Suppressor macrophage treated with lipopolysaccharide for 4 hours (primary cell): ENCODE results near the gene NGEF.
"Not testable (repeated sequence)": the region's sequence is repeated elsewhere in the genome, so short reads cannot be mapped to it uniquely, and the experiment has no call there.

ENCODE experiments used
- DNase-seq: peaks from one replicate; pipeline ENCODE4 v3.0.0-alpha.2; 2020

Gene NGEF

DNA sequence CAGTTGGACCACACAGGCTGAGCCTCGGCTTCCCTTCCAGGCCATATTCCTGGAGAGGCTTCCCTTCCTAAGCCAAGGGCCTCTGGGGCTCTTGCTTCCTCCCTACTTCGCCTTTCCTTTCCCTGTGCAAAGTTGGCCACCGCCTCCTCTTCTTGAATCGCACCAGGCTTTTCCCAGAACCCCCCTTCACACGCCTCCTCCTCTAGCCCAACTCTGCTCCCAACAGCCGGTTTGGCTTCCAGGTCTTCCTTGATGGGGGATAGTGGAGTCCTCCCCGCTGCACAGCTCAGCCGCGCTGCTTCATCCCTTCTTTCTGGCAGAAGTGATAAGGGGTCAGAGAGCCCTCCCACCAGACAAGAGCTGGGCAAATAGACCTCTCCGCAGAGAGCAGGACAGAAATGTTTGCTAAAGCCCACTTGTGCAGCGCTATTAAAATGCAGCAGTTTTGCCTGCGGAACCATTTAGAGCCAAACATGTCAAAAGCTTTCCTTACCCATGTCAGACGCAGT, 86.6 kb downstream of the NGEF start:
- DNase-seq = no peak

DNA sequence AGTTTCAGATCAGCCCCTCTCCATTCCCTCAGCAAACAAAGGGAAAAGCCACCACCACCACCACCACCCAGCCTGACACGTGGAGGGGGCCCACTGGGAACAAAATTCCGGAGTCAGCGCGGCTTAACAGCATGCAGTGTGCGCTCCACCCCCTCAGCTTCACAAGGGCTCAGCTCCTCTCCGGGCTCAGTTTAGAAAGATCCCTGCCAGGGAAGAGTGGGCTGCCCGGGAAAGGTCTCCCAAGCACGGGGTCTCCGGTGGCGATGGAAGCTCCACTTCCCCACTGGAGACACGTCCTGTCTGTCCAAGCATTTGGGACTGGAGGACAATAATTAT, 87.3 kb downstream of the NGEF start:
- DNase-seq = no peak

DNA sequence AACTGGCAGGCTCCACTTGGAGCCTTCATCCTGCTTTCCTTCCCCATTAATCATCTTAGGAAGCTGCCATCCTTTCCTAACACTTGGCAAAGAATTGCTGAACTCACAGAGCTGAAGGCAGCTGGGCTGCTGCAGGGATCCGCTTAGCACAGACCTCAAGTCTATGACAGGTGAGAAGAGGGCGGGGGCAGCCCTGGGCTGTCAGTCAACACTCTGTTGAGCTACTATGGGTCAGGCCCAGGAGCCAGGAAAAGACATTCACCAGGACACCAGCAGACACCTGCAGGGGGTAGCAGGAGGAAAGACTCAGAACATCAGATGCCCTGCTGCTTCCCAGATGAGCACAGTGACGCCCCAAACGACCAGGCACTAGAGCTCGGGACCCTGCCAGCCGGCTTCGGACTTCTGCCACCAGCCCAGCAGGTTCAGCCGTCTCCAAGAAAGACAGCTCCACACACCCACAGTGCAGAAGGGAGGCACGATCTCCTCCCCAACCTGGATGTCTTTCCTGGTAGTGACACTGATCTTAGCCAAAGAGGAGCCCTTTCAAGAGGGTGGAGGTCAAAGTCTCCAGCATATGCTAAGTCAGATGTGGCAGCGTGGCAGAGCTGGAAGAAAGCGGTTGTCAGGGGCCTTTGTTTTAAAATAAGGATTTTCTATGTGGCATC, 87.8 kb downstream of the NGEF start:
- DNase-seq = no peak

DNA sequence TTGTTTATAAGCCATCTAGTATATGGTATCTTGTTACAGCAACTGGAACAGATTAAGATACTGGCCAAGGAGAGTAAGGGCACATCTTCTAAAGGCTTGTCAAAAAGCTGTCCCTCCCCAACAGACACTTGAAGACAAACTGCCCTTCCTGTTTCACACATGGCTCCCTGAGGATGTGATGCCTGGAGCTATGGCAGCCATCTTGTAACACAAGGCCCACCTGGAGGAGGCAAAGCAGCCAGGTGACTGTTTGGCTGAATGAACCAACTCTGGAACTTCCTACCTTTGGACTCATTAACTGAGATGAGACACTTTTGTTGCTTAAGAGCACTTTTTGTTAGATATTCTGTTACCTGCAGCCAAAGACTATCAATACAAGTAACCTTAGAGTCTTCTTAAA, 88.6 kb downstream of the NGEF start:
- no peak for DNase-seq

DNA sequence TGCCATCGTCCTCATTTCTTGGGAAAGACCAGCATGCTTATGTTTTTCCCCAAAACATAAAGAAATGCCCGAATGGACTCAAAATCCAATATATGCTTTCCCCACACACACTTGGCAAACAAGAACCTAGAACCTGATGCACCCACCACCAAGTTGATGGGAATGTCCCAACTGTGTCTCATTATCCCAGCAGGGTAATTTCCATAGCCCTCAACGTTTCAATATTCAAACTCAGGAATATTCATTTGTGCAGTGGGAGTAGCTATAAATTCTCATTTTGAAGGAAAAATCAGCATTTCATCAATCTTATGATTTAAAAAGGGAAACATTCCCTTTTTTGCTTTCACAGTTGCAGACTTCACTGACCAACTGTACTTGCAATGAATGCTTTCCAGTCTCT, 92.3 kb downstream of the NGEF start:
- DNase-seq = no peak

DNA sequence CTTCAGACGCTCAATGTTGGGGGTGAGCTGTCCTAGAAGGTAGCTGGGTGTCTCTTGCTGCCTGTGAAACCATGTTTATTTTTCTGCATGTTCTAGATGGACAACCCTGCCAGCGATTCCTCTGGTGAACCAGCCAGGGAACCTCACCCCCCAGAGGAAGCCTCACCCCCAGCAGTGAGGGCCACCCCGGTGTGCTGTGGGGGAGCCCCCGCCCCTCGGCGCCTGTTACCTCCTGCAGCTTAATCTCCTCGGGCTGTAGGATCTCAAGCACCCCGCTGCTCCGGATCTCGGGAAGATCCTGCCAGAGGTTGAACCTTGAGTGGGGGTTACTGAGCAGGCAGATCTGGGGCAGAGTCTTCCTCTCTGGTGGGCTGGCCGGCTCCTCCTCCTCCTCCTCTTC, 93.0 kb downstream of the NGEF start:
- DNase-seq = no peak

DNA sequence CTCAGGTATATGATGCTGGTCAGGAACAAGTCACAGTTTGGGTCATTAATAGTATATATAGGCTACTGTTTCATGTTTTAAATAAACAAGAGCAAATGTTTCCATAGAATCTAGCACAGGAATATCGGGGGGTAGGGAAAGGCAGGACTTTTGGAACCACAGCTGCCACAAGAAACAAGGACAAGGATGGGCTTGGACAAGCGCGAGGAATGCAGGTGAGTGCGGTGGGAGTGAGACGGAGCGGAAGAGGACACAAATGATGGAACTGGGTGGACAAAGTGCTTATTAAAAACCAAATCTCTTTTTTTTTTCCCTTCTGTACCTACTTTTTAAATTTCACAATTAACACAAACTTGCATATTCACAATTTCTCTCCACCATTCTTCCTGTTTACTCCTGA, 93.9 kb downstream of the NGEF start:
- DNase-seq = no peak

DNA sequence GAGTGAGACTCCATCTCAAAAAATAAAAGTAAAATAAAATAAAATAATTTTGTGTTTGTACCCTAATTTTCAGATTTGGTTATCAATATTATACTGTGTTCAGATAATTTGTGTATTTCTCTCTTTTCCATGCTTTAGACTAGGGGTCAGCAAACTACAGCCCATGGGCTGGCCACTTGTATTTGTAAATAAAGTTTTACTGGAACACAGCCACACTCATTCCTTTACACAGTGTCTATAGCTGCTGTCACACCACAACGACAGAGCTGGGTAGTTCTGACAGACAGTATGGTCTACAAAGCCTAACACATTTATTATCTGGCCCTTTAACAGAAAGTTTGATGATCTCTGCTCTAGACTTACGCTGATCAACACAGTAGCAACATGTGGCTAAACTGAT, 99.2 kb downstream of the NGEF start:
- no peak for DNase-seq

DNA sequence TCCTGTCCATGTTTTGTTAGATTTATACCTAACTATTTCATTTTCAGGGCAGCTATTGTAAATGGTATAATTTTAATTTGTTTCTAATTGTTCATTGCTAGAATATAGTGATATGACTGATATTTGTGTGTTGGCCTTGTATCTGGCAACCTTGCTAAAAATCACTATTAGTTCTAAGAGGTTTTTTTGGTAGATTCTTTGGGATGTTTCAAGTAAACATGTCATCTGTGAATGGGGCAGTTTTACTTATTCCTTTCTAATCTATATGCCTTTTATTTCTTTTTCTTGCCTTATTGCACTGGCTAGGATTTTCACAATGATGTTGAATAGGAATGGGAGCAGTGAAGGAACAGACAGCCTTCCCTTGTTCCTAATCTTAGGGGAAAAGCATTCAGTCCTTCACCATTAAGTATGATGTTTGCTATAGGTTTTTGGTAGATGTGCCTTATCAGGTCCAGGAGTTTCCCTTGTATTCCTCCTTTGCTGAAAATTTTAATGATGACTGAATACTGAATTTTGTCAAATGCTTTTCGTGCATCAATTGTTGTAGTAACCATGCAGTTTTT, 101.3 kb downstream of the NGEF start:
- DNase-seq = no peak

DNA sequence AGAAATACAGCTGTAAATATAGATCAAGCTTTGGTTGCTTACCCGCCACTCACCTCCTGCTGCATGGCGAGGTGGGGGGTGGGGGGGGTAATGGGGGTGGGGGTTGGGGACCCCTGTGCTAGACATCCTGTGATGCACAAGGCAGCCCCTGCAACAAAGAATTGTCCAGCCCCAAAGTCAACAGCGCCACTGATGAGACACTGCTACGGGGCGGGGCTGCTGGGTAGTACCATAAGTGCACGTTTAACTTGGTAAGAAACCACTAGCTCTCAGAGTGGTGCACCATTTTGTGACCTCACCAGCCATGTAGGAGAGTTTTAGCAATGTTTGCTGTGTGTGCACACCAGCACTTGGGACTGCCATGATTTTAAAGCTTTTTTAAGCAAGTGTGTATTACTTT, 102.7 kb downstream of the NGEF start:
- DNase-seq = no peak

DNA sequence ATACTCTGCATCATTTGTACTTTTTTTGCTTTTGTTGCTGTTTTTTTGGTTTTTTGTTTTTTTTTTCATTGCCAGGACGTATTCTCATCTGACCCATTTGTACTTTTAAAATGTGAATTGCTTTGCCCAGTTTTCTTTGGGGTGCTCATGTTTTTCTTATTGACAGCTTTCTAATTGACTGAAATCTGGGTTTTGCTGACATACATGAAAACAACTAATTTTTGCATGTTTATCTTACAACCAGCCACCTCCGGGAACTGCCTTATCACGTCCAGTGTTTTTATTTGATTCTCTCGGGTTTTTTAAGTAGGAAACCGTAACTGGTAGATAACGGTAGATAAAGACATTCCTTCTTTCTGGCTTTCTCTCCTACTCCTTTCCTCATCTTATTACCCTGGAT, 104.4 kb downstream of the NGEF start:
- DNase-seq = no peak

DNA sequence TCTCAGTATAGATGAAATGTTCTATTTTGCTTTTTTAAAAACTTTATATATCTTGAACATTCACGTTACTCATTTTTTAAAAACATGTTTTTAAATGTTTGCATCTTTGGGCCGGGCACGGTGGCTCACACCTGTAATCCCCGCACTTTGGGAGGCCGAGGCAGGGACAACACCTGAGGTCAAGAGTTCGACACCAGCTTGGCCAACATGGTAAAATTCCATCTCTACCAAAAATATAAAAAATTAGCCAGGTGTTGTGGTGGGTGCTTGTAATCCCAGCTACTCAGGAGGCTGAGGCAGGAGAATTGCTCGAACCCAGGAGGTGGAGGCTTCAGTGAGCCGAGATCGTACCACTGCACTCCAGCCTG, 105.4 kb downstream of the NGEF start:
- DNase-seq = not testable (repeated sequence)

DNA sequence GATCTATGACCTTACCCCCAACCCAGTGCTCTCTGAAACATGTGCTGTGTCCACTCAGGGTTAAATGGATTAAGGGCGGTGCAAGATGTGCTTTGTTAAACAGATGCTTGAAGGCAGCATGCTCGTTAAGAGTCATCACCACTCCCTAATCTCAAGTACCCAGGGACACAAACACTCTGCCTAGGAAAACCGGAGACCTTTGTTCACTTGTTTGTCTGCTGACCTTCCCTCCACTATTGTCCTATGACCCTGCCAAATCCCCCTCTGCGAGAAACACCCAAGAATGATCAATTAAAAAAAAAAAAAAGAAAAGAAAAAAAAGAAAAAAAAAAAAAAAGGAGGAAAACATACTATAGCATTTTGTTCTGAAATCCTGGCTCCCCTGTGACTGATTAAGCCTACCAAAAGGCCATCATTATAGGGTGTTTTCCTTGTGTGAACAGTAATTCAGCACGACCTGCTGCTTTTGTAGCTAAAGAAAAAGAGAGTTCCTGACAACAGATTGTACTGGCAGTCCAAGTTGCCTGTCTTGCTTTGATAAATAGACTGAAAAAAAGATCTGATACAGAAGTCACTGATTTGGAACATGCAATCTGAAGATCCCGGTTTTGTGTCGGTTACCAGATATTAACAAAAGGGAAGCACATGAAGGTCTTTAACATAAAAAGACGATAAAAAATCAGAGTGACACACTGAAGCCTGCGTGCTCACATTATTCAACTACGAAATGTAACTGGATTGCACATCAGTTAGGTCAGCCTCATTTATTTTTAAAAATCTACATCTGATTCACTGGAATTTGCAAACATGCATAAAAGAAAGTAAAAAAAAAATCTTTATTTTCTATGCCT, 106.0 kb downstream of the NGEF start:
- not testable (repeated sequence) for DNase-seq

DNA sequence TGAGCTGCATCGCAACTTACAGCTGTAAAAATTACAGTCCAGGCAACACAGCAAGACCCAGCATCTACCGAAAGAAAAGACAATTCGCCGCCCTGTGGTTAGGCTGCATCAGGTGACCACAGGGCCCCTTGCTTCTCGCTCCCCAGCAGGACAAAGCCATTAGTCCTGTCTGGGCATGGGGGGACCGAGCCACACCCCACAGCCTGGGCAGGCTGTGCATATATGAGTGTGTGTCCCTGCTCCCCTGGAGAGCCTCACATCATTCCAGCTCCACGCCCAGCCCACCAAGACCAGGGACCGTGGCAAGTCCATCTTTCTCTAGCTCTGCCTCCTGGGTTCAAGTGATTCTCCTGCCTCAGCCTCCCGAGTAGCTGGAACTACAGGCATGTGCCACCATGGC, 109.1 kb downstream of the NGEF start:
- no peak for DNase-seq

DNA sequence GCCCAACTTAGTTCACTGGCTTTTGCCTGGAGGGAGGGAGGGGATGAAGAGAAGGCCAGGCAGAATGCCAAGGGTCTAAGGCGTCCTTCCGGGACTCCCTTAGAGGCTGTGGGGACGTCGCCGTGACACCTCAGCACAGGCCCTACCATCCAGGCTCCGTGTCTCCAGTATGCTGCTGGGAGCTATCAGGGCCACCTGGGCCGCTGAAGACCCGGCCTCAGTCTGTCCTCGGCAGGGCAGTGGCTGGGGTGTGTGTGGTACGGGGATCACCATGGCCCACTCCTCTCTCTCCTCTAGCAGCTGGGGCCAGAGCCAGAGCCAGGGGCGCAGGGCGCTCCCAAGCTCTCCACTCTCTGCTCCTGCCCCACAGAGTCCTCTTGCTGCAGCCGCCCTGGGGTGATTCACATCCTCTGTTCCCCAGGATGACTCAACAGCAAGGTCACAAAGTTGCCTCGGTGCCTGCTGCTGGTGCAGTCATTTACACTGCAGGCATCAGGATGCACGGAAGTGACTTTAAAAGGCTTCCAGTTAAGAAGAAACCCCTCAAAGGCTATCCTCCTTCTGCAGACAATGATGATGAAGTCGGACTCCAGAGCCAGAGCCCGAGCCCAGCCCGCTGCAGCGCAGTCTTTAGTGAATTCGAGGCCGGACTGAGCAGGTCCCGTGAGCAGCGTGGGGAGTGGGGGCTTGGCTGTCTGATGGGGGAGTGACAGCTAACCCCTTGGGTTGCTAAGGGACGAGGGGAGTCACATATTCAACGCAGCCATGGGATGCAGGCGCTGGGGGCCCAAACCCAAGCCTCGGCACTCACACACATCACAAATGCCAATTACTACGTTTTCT, 111.1 kb downstream of the NGEF start:
- DNase-seq = peak; percentile 79

DNA sequence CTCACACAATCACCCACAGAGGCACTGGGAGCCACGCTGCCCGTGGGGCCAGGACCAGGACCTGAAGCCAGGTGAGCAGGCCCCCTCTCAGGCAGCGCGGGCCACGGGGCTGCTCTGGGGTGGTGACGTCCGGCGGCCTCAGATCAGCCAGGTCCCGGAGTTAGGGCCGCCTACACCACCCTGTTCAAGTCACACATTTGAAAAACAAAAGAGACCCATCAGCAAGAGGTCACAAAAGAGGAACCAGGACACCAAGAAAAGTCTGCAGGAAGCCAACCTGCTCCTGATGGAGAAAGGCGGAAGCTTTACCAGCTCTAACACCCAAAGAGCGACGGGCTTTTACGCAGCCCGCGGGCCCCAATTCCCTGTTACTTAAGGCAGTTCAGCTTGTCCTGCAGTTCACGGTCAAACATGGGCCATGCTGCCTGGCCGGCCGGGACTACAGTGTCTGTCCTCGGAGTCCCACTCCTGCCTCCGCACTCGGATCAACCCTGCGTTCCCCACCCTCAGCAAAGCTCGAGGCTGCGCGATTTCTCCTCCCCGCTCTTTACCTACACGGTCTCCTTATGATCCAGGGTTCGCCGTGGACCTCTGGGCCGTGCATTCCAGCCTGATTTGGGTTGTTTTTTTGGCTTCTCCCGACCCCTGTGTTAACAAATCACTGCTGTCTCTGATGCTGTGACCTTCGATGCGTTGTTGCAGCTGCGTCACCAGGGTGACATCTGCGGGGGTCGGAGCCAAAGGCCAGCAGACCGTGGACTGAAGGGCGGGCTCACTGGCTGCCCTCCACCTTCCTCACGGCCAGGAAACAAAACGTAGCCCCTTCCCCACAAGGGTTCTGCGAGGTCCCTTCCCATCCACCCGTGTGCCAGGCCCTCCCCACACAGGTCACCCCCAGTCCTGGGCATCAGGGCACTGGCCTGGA, 112.0 kb downstream of the NGEF start:
- peak; percentile 28 for DNase-seq

DNA sequence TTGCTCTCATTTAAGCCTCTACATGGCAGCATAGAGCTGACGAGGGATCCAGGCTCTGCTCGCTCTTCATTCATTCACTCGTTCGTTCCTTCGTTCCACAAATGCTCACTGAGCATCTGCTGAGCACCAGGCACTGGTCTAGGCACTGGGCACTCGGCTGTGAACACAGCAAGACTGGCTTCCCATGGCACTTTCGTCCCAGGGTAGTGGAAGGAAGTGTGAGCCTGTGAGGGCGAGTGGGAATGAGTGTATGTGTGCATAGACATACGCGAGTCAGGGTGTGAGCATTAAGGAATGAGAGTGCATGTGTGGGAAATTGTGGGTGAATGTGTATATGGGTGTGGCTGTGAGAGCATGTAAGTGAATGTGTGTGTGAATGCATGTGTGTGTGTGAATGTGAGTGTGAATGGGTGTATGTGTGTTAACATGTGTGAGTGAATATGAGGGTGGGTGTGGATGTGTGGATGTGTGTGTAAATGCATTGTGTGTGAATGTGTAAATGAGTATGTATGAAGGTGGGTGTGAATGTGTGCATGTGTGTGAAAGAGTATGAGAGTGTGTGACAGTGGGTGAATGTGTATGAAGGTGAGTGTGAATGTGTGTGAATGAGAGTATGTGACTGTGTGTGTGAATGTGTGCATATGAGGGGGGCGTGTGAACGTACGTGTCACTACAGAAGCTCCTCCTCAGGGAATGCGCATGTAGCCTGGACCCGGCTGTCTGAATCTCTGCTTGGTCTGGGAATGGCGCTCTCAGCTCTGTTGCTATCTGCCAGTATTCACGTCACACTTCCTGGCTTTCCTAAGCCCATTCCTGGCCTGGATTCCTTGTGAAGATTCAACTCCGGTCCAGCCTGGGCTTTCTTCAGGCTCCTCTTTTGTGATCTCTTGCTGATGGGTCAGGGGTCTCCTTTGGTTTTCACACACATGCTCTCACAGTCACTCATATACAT, 114.2 kb downstream of the NGEF start:
- no peak for DNase-seq

DNA sequence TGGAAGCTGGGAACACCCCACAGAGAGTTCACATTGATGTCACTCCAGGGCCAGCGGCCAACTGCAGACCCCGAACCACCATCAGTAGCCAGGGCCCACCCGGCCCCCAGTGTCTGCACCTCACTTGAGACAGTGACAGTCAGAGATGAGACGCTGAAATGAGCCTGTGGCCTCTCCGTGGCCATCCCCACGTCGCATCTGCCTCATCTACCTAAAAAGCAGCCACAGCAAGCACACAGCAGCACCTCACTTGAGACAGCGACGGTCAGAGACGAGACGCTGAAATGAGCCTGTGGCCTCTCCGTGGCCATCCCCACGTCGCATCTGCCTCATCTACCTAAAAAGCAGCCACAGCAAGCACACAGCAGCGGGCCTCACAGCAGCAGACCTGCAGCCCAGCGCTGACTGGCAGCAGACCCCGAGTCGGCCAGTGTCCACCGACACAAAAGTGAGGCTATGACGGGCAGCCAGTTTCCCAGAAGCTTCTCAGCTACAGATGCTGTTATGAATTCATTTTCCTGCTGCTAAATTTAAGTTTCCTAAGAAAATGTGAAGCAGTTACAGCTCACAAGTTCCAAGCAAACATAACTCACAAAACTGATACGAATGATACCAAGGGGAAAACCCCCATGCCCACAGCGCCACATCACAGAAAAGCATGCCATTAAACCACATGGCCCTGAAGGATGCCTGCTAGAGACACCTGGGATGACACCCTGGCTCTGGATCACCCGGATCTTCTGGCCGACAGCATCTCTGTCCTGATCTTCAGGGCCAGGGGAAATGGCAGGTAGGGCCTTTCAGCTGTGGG, 115.3 kb downstream of the NGEF start:
- no peak for DNase-seq

DNA sequence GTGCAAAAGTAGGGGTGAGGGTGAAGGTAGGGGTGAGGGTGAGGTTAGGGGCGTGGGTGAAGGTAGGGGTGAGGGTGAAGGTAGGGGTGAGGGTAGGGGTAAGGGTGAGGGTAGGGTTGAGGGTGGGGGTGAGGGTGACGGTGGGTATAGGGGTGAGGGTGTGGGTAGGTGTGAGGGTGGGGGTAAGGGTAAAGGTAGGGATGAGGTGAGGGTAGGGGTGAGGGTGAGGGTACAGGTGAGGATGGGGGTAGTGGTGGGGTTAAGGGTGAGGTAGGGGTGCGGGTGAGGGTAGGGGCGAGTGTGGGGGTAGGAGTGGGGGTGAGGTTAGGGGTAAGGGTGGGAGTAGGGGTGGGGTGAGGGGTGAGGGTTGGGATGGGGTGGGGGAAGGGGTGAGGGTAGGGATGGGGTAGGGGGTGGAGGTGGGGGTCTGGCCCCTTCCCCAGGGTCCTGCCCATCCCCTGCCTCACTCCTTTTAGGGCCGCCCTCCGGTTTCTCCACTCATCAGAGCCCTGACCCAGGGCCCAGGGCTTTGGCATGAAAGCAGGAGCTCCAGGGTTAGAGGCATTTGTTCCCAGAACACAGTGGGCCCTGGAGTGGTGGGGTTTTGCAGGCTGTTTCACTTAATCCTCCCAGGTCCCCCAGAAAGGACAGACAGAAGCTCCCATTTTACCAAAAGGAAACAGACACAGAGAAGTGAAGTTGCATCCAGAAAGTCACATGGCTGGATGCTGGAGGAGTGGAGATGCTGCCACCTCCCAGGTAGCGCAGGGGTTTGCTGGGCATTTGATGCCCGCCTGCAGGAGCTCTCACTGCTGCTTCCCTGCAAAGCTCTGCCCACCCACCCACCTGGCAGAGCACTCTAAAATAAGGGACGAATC, 116.1 kb downstream of the NGEF start:
- no peak for DNase-seq
